Hematopoietic multipotent progenitor cell treated with erythropoietin and hydrocortisone succinate and interleukin-3 and kit ligand, for 6 days (in vitro differentiated cells): ENCODE measurements around the gene GPR37L1.
"Not testable (repeated sequence)": the region's sequence is repeated elsewhere in the genome, so short reads cannot be mapped to it uniquely, and the experiment has no call there.

ENCODE experiments used
- DNase-seq: peaks from one replicate; pipeline ENCODE4 v3.0.0-alpha.2; 2015

GPR37L1 gene

DNA sequence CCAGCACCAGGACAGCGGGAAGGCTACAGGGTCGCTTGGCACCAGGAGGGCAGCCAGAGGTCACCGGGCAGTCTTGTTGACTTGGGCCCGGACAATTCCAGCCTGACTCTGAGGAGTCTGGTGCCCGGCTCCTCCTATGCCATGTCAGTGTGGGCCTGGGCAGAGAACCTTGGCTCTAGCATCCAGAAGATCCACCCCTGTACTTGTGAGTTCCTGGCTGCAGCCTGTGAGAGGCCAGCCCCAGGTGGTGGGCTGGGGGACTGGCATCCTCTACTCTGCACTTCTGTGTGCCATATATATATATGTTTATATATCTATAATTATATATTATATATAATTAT is 49.3 kb downstream of the GPR37L1 start:
- DNase-seq = peak; percentile 44

GRCh38 chr1:202173993-202174392 is 51.3 kb downstream of the GPR37L1 start:
- DNase-seq = no peak

DNA sequence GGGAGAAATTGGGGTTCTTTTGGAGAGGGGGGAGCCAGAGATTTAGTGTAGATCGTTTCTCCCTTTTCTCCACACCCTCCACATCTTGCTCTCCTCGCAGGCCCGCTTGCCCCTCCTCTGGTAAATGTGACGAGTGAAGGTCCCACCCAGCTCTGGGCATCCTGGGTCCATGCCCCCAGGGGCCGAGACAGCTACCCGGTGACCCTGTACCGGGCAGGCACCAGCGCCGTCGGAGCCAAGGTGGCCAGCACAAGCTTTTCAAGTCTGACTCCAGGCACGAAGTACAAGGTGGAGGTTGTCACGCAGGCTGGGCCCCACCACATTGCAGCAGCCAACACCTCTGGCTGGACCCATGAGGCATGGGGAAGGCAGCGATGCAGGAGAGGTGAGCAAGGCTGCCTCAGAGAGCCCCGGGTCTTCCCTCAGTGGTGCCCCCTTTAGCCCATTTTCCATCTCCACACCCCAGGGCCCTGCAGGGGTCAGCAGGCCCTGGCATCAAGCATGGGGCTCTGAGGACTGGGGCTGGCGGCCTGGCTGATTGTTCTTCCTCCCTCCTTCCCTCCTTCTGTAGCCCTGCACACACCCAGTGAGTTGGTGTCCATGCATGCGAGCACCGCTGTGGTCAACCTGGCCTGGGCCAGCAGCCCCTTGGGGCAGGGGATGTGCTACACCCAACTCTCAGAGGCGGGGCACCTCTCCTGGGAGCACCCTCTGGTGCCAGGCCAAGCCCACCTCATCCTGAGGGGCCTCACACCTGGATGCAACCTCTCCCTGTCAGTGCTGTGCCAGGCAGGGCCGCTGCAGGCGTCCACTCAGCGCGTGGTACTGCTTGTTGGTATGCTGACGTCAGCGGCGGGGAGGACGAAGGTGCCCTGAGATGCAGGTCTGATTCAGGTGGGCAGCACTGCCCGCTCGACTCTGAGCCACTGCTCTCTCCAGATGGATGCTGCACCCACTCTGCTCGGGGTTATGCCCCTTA is 54.5 kb downstream of the GPR37L1 start:
- DNase-seq = no peak

GRCh38 chr1:202179828-202180750 is 57.4 kb downstream of the GPR37L1 start:
- DNase-seq = no peak

DNA sequence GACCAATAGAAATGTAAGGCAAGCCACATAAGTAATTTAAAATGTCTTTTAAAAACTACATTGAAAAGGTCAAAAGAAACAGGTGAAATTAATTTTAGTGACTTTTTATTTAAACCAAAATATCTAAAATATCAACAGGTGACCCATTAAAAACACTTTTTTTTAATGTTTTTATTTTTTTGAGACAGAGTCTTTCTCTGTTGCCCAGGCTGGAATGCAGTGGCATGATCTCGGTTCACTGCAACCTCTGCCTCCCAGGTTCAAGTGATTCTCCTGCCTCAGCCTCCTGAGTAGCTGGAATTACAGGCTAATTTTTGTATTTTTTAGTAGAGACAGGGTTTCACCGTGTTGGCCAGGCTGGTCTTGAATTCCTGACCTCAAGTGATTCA is 58.0 kb downstream of the GPR37L1 start:
- DNase-seq = not testable (repeated sequence)

DNA sequence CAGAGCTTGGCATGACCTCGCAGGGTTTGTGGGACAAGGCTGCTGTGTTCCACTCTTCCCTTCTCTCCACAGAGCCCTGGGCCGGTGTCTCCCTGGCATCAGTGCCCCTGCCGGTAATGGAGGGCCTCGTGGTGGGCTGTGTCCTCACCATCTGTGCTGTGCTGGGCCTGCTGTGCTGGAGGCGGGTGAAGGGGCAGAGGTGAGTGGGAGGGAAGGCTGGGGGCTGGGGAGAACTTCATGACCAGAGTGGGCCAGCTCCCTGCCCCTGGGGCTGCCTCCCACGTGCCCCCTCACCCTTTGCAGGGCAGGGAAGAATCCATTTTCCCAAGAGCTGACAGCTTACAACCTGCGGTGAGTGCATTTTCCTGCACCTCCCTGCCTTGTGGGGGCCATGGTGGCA is 58.9 kb downstream of the GPR37L1 start:
- DNase-seq = no peak

- DNase-seq = no peak
Measured at GRCh38 chr1:202182040-202182877, 59.5 kb downstream of the GPR37L1 start.
